Measurements from ENCODE around the gene GLUD2.

The GLUD2 gene

DNA sequence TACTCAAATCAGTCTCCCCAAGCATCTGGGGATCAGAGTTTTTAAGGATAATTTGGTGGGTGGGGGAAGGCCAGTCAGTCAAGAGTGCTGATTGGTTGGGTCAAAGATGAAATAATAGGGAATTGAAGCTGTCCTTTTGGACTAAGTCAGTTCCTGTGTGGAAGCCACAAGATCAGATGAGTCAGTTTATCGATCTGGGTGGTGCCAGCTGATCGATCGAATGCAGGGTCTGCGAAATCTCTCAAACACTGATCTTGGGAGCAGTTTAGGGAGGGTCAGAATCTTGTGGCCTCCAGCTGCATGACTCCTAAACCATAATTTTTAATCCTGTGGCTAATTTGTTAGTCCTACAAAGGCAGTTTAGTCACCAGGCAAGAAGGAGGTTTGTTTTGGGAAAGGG lies 17.3 kb upstream of the GLUD2 start:
- no peaks in the 10 kb centered on the region for H3K36me3 ChIP-seq (ENCODE audit: low read length)
- H3K9ac ChIP-seq (ENCODE audit: low read length) = no peak overlapping the region
- TF ChIP-seq, protein P1, sequence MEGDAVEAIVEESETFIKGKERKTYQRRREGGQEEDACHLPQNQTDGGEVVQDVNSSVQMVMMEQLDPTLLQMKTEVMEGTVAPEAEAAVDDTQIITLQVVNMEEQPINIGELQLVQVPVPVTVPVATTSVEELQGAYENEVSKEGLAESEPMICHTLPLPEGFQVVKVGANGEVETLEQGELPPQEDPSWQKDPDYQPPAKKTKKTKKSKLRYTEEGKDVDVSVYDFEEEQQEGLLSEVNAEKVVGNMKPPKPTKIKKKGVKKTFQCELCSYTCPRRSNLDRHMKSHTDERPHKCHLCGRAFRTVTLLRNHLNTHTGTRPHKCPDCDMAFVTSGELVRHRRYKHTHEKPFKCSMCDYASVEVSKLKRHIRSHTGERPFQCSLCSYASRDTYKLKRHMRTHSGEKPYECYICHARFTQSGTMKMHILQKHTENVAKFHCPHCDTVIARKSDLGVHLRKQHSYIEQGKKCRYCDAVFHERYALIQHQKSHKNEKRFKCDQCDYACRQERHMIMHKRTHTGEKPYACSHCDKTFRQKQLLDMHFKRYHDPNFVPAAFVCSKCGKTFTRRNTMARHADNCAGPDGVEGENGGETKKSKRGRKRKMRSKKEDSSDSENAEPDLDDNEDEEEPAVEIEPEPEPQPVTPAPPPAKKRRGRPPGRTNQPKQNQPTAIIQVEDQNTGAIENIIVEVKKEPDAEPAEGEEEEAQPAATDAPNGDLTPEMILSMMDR (IDR thresholded peaks at IDR 0.05; ENCODE audit: insufficient read depth, low read length, poor library complexity, severe bottlenecking) = no peak
- TF ChIP-seq EZH2phosphoT487 (conservative IDR thresholded peaks at IDR 0.05; ENCODE audit: low read length) = no peak
- H3K9me3 ChIP-seq (ENCODE audit: insufficient read depth, low read length) = no peaks in the 10 kb centered on the region
- H3K9me2 ChIP-seq (replicated peaks; ENCODE audit: insufficient read depth, low read length) = no peaks in the 10 kb centered on the region
- no peak overlapping the region for H3K27ac ChIP-seq (ENCODE audit: low read depth, low read length)
- H2AFZ ChIP-seq (ENCODE audit: low read depth, low read length, severe bottlenecking) = no peak overlapping the region
- no peaks in the 10 kb centered on the region for H3K79me2 ChIP-seq (ENCODE audit: insufficient read depth, low read length)
- H3K4me3 ChIP-seq (ENCODE audit: insufficient read depth, low read length, poor library complexity, severe bottlenecking) = no peak overlapping the region
- H3F3A ChIP-seq (ENCODE audit: insufficient read depth) = no peaks in the 10 kb centered on the region
- no peak overlapping the region for H3K4me2 ChIP-seq (ENCODE audit: low read depth, low read length, poor library complexity, severe bottlenecking)
- H3K27me3 ChIP-seq (ENCODE audit: low read length) = no peaks in the 10 kb centered on the region
- no peaks in the 10 kb centered on the region for H4K20me1 ChIP-seq (ENCODE audit: low read depth, low read length)

DNA sequence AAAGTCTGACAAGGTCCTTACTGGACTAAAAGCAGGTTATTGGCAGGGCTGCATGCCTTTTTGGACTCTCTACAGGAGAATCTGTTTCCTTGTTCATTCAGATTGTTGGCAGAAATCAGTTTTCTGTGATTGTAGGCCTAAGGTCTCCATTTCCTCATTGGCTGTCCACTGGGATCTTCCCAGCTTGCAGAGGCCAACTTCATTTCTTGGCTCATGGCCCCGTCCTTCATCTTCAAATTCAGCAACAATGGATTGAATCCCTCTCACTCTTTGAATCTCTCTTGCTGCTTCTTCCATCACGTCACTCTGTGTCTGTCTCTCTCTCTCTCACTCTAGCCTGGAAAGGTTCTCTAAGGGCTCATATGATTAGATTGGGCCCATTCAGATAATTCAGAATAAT lies 14.9 kb upstream of the GLUD2 start:
- no peaks in the 10 kb centered on the region for H4K20me1 ChIP-seq (ENCODE audit: low read depth, low read length)
- no peak overlapping the region for H2AFZ ChIP-seq (ENCODE audit: low read depth, low read length, severe bottlenecking)
- TF ChIP-seq, protein P1 (IDR thresholded peaks at IDR 0.05; ENCODE audit: insufficient read depth, low read length, poor library complexity, severe bottlenecking) = no peak
- TF ChIP-seq EZH2phosphoT487 (conservative IDR thresholded peaks at IDR 0.05; ENCODE audit: low read length) = no peak
- no peaks in the 10 kb centered on the region for H3K9me3 ChIP-seq (ENCODE audit: insufficient read depth, low read length)
- no peak overlapping the region for H3K9ac ChIP-seq (ENCODE audit: low read length)
- H3K4me3 ChIP-seq (ENCODE audit: insufficient read depth, low read length, poor library complexity, severe bottlenecking) = no peak overlapping the region
- H3K9me2 ChIP-seq (replicated peaks; ENCODE audit: insufficient read depth, low read length) = no peaks in the 10 kb centered on the region
- no peaks in the 10 kb centered on the region for H3K36me3 ChIP-seq (ENCODE audit: low read length)
- H3F3A ChIP-seq (ENCODE audit: insufficient read depth) = no peaks in the 10 kb centered on the region
- H3K27ac ChIP-seq (ENCODE audit: low read depth, low read length) = no peak overlapping the region
- no peak overlapping the region for H3K4me2 ChIP-seq (ENCODE audit: low read depth, low read length, poor library complexity, severe bottlenecking)
- H3K27me3 ChIP-seq (ENCODE audit: low read length) = no peaks in the 10 kb centered on the region
- no peaks in the 10 kb centered on the region for H3K79me2 ChIP-seq (ENCODE audit: insufficient read depth, low read length)

DNA sequence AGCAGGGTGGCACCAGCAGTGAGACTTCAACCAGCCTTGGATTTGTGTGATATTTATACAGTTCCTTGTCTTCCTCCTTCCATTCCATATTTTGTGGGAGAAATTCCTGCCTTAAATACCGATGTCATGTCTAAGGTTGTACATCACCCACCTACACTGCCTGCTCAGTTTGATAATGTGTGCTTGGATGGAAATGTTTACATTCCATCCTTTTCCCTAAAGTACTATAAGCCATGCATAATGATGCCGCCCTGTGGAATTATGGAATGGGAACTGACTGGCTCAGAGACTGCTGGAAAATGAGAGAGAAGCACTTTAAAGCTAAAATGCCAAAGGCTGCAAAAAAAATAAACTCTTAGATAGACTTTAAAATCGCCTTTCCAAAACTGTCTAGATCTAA lies 11.3 kb upstream of the GLUD2 start:
- TF ChIP-seq, protein P1 (IDR thresholded peaks at IDR 0.05; ENCODE audit: insufficient read depth, low read length, poor library complexity, severe bottlenecking) = no peak
- no peak for TF ChIP-seq EZH2phosphoT487 (conservative IDR thresholded peaks at IDR 0.05; ENCODE audit: low read length)
- no peaks in the 10 kb centered on the region for H3F3A ChIP-seq (ENCODE audit: insufficient read depth)
- no peak overlapping the region for H3K27ac ChIP-seq (ENCODE audit: low read depth, low read length)
- no peaks in the 10 kb centered on the region for H3K79me2 ChIP-seq (ENCODE audit: insufficient read depth, low read length)
- no peak overlapping the region for H3K4me3 ChIP-seq (ENCODE audit: insufficient read depth, low read length, poor library complexity, severe bottlenecking)
- H3K36me3 ChIP-seq (ENCODE audit: low read length) = no peaks in the 10 kb centered on the region
- H3K9me3 ChIP-seq (ENCODE audit: insufficient read depth, low read length) = no peaks in the 10 kb centered on the region
- H2AFZ ChIP-seq (ENCODE audit: low read depth, low read length, severe bottlenecking) = no peak overlapping the region
- no peaks in the 10 kb centered on the region for H4K20me1 ChIP-seq (ENCODE audit: low read depth, low read length)
- no peak overlapping the region for H3K9ac ChIP-seq (ENCODE audit: low read length)
- H3K4me2 ChIP-seq (ENCODE audit: low read depth, low read length, poor library complexity, severe bottlenecking) = no peak overlapping the region
- no peaks in the 10 kb centered on the region for H3K27me3 ChIP-seq (ENCODE audit: low read length)
- H3K9me2 ChIP-seq (replicated peaks; ENCODE audit: insufficient read depth, low read length) = no peaks in the 10 kb centered on the region
